GM23338 (cell line): ENCODE data around the gene NF1. TPM values are rescaled to one million over a fixed set of nuclear protein-coding genes. Genes with fewer than 3 reads are reported as not detected.

Source experiments
- ATAC-seq: fragments of 200-7000 bp; cut with Tn5 transposase; 3 replicates; pipeline ENCODE4 v1.9.1; 2020
- DNase-seq: peaks from one replicate; pipeline ENCODE4 v3.0.0-alpha.2; 2015; ENCODE audit warnings: low spot score
- H2AFZ ChIP-seq: fragments of 200-600 bp; sonication (generic); 2 replicates; pipeline ENCODE4 v1.8.0; 2016; ENCODE audit warnings: antibody characterized with exemption, mild to moderate bottlenecking, moderate library complexity
- H3F3A ChIP-seq: fragments of 200-600 bp; sonication (generic); replicated peaks from 2 replicates; pipeline ENCODE4 v1.8.0; 2017; ENCODE audit warnings: antibody characterized with exemption, mixed run types, low read depth
- H3K27ac ChIP-seq: fragments of 200-600 bp; sonication (generic); 2 replicates; pipeline ENCODE4 v1.6.1; 2016; ENCODE audit warnings: low read depth
- H3K27me3 ChIP-seq: fragments of 200-600 bp; sonication (generic); 2 replicates; pipeline ENCODE4 v1.8.0; 2016; ENCODE audit warnings: mild to moderate bottlenecking, mixed run types, moderate library complexity; ENCODE audit not compliant: insufficient read depth
- H3K36me3 ChIP-seq: fragments of 200-600 bp; sonication (generic); 2 replicates; pipeline ENCODE4 v1.8.0; 2016; ENCODE audit warnings: mild to moderate bottlenecking; ENCODE audit not compliant: insufficient read depth
- H3K4me1 ChIP-seq: fragments of 200-600 bp; sonication (generic); 2 replicates; pipeline ENCODE4 v1.8.0; 2016; ENCODE audit warnings: mild to moderate bottlenecking, moderate library complexity; ENCODE audit not compliant: insufficient read depth
- H3K4me2 ChIP-seq: fragments of 200-600 bp; sonication (generic); 2 replicates; pipeline ENCODE4 v1.7.1; 2017; ENCODE audit warnings: mixed run types
- H3K4me3 ChIP-seq: fragments of 200-600 bp; sonication (generic); 2 replicates; pipeline ENCODE4 v1.6.1; 2016; ENCODE audit warnings: mixed run types
- H3K79me2 ChIP-seq: fragments of 200-600 bp; sonication (generic); replicated peaks from 2 replicates; pipeline ENCODE4 v1.8.0; 2017; ENCODE audit warnings: mild to moderate bottlenecking; ENCODE audit not compliant: insufficient read depth
- H3K9me2 ChIP-seq: fragments of 200-600 bp; sonication (generic); 2 replicates; pipeline ENCODE4 v1.8.0; 2017; ENCODE audit not compliant: insufficient read depth
- H4K20me1 ChIP-seq: fragments of 200-600 bp; sonication (generic); replicated peaks from 2 replicates; pipeline ENCODE4 v1.8.0; 2017; ENCODE audit warnings: mild to moderate bottlenecking; ENCODE audit not compliant: insufficient read depth
- H3K27ac Mint-ChIP-seq: 2 replicates; pipeline ENCODE4 v1.8.0; 2020; ENCODE audit warnings: inconsistent platforms, mild to moderate bottlenecking, moderate library complexity, mixed read lengths
- H3K27me3 Mint-ChIP-seq: 3 replicates; pipeline ENCODE4 v1.8.0; 2022; ENCODE audit warnings: low read depth, mild to moderate bottlenecking, moderate library complexity, mixed read lengths, inconsistent platforms; ENCODE audit not compliant: insufficient read depth, poor library complexity
- H3K36me3 Mint-ChIP-seq: 3 replicates; pipeline ENCODE4 v1.8.0; 2021; ENCODE audit warnings: low read depth, mild to moderate bottlenecking, inconsistent platforms, moderate library complexity, mixed read lengths
- H3K4me1 Mint-ChIP-seq: 3 replicates; pipeline ENCODE4 v1.8.0; 2020; ENCODE audit warnings: mild to moderate bottlenecking, inconsistent platforms, mixed read lengths
- H3K4me3 Mint-ChIP-seq: 3 replicates; pipeline ENCODE4 v1.8.0; 2021; ENCODE audit warnings: moderate library complexity, mild to moderate bottlenecking, inconsistent platforms, mixed read lengths
- H3K9me3 Mint-ChIP-seq: 3 replicates; pipeline ENCODE4 v1.8.0; 2020; ENCODE audit warnings: moderate library complexity, mild to moderate bottlenecking, inconsistent platforms, mixed read lengths
- CREB1 ChIP-seq: fragments of 250-450 bp; sonication (Bioruptor Pico); IDR thresholded peaks from 2 replicates; pipeline ENCODE4 v1.5.0; 2020; ENCODE audit warnings: low read depth, mild to moderate bottlenecking, moderate library complexity
- CTCF ChIP-seq, 2 experiments: fragments of 200-600 bp in 1 of 2; sonication (generic) in 1 of 2; conservative IDR thresholded peaks; 2 replicates each; pipeline versions ENCODE4 v1.5.1 to v1.6.1; 2016 to 2017; ENCODE audit warnings: antibody characterized with exemption in 2 of 2, low read depth in 2 of 2, mild to moderate bottlenecking in 2 of 2, moderate library complexity in 1 of 2
- ETS1 ChIP-seq: IDR thresholded peaks from 2 replicates; pipeline ENCODE4 v1.6.1; 2016; ENCODE audit warnings: antibody characterized with exemption
- EZH2 ChIP-seq: fragments of 200-600 bp; sonication (generic); IDR thresholded peaks from one replicate; pipeline ENCODE4 v1.8.0; 2017; ENCODE audit warnings: antibody characterized with exemption, mild to moderate bottlenecking, low read depth; ENCODE audit not compliant: unreplicated experiment
- EZH2phosphoT487 ChIP-seq: fragments of 200-600 bp; sonication (generic); IDR thresholded peaks from one replicate; pipeline ENCODE4 v1.8.1; 2018; ENCODE audit warnings: antibody characterized with exemption; ENCODE audit not compliant: unreplicated experiment
- JUNB ChIP-seq: IDR thresholded peaks from one replicate; pipeline ENCODE4 v1.6.1; 2016; ENCODE audit warnings: antibody characterized with exemption; ENCODE audit not compliant: unreplicated experiment
- NANOG ChIP-seq: IDR thresholded peaks from 2 replicates; pipeline ENCODE4 v1.6.1; 2016; ENCODE audit warnings: antibody characterized with exemption, borderline replicate concordance
- POLR2AphosphoS5 ChIP-seq: IDR thresholded peaks from 2 replicates; pipeline ENCODE4 v1.6.1; 2016; ENCODE audit warnings: antibody characterized with exemption, low read depth
- REST ChIP-seq: IDR thresholded peaks from one replicate; pipeline ENCODE4 v1.6.1; 2018; ENCODE audit warnings: antibody characterized with exemption; ENCODE audit not compliant: unreplicated experiment
- STAT1 ChIP-seq: IDR thresholded peaks from one replicate; pipeline ENCODE4 v1.6.1; 2016; ENCODE audit warnings: antibody characterized with exemption; ENCODE audit not compliant: unreplicated experiment
- ZNF114 ChIP-seq: fragments of 250-450 bp; sonication (Bioruptor Pico); IDR thresholded peaks from 2 replicates; pipeline ENCODE4 v1.5.0; 2020; ENCODE audit warnings: mild to moderate bottlenecking, moderate library complexity
- ZNF331 ChIP-seq: fragments of 250-450 bp; sonication (Bioruptor Pico); IDR thresholded peaks from 2 replicates; pipeline ENCODE4 v1.5.0; 2020; ENCODE audit warnings: low read depth, mild to moderate bottlenecking, moderate library complexity
- ZNF462 ChIP-seq: fragments of 250-450 bp; sonication (Bioruptor Pico); IDR thresholded peaks from 2 replicates; pipeline ENCODE4 v1.5.0; 2020; ENCODE audit warnings: mild to moderate bottlenecking, moderate library complexity
- polyA plus RNA-seq: library from polyadenylated mRNA; unstranded; fragments of >200 nt; fragmentation: Nextera tagmentation; extraction: Ambion mirVana; gene quantifications from 2 replicates; pipeline ENCODE4 v1.2.1, GENCODE V29; 2016
- total RNA-seq: library from RNA; depleted of rRNA; stranded (reverse); fragments of >200 nt; shearing (Covaris generic); gene quantifications from 2 replicates; pipeline ENCODE4 v1.2.3, GENCODE V29; 2014

The NF1 gene
- total and polyA plus RNA-seq, 2 experiments from 2014 or later: 16.3 to 49.7 TPM

- Histone ChIP-seq H4K20me1 (no peaks in the 10 kb centered on the region), H3K27ac (no peak overlapping the region), H3K36me3 (no peaks in the 10 kb centered on the region), H2AFZ (no peak overlapping the region), H3K9me2 (no peaks in the 10 kb centered on the region), H3K27me3 (no peaks in the 10 kb centered on the region), H3K79me2 (no peaks in the 10 kb centered on the region), H3K4me1 (peaks cover 3% of the 10 kb centered on the region; the same call in 1 of the 2 replicates), H3K4me2 (no peak overlapping the region), H3F3A (no peaks in the 10 kb centered on the region), H3K4me3 (no peak overlapping the region)
- no peaks in the 10 kb centered on the region for H3K9me3 Mint-ChIP-seq
- H3K4me1 Mint-ChIP-seq: peaks cover 28% of the 10 kb centered on the region
- H3K27ac Mint-ChIP-seq: no peak overlapping the region
- ATAC-seq: no peak
- H3K36me3 Mint-ChIP-seq: no peaks in the 10 kb centered on the region
- H3K4me3 Mint-ChIP-seq: no peak overlapping the region
- peaks cover 8% of the 10 kb centered on the region for H3K27me3 Mint-ChIP-seq
- DNase-seq: no peak
- TF ChIP-seq CREB1 (CRISPR knock-in tag) (no peak), CTCF (conservative IDR thresholded peaks at IDR 0.05; ENCODE audit: low read depth in 2 of 2) (no peak), EZH2phosphoT487 (no peak), EZH2 (no peak), REST (no peak), POLR2AphosphoS5 (no peak), STAT1 (no peak), NANOG (no peak), JUNB (no peak), ZNF114 (CRISPR knock-in tag) (no peak), ZNF331 (CRISPR knock-in tag) (no peak), ETS1 (no peak), ZNF462 (CRISPR knock-in tag) (no peak)
Observed at GRCh38 chr17:31408586-31408985, 313.8 kb downstream of the NF1 start.
